EL (cell line): Measurements from ENCODE around the gene TMEM237.
"Not testable (repeated sequence)": the region's sequence is repeated elsewhere in the genome, so short reads cannot be mapped to it uniquely, and the experiment has no call there.

Experiments used
- DNase-seq: peaks from one replicate; pipeline ENCODE4 v3.0.0-alpha.2; 2016

The TMEM237 gene, protein sequence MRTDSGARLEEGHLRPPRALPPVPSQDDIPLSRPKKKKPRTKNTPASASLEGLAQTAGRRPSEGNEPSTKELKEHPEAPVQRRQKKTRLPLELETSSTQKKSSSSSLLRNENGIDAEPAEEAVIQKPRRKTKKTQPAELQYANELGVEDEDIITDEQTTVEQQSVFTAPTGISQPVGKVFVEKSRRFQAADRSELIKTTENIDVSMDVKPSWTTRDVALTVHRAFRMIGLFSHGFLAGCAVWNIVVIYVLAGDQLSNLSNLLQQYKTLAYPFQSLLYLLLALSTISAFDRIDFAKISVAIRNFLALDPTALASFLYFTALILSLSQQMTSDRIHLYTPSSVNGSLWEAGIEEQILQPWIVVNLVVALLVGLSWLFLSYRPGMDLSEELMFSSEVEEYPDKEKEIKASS

GRCh38 chr2:201643216-201643890 is at the start of gene TMEM237:
TSS of gene TMEM237 (minus strand) at chr2:201643503. CDS start at chr2:201643400, 103 bp downstream.
- DNase-seq = peak; percentile 54

DNA sequence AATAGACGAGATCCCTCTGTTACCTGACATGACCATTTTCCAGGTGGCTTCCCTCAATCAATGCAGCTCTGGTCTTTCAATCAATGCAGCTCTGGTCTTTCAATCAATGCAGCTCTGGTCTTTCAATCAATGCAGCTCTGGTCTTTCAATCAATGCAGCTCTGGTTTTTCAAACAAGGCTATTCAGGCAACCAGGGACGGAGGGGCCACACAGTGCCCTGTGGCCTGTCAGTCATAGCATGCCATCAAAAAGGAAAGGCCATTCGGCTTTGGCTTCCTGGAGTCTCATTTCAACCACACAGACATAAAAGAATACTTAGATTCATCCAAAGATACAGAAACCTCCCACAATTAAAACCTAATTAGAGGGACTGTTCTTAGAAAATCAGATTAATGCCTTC is 41.9 kb upstream of the TMEM237 start:
- no peak for DNase-seq

DNA sequence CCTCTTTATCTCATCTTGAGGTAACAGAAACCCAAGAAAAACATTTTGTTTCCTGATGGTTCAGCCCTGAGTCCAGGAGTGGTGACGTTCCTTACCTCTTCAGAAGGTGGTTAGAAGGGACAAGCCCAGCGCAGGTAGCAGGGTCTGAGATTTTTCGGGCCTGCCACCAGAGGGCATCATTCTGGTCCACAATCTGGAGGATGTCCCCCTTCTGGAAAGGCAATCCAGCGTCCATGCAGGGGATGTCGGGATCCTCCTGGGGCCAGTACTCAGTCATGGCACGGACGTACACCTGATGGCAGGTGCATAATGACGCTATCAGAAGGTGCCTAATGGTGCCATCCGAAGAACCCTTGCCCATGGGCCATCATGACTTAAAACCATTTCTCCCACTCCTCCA is 37.4 kb upstream of the TMEM237 start:
- DNase-seq = peak; percentile 22

- no peak for DNase-seq
These were observed 35.1 kb upstream of the TMEM237 start for GRCh38 chr2:201678401-201678800.

DNA sequence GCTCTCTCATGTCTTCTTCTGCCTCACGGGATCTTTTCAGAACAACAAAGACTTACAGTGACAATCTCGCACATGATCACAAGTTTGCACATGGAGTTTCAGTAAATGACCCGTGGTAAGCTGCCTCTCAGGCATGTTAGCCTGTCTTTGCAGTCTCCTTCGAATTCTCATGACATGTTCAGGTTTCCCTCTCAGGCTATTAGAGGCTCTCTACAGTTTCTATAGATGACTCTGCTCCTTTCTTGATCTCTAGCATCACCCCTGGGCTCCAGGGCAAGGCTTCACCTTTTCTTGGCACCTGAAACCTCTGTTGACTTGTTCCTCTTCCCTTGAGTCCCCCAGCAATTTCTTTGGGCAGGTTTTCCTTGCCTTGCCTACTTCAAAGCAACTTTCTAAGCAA is 32.2 kb upstream of the TMEM237 start:
- no peak for DNase-seq

DNA sequence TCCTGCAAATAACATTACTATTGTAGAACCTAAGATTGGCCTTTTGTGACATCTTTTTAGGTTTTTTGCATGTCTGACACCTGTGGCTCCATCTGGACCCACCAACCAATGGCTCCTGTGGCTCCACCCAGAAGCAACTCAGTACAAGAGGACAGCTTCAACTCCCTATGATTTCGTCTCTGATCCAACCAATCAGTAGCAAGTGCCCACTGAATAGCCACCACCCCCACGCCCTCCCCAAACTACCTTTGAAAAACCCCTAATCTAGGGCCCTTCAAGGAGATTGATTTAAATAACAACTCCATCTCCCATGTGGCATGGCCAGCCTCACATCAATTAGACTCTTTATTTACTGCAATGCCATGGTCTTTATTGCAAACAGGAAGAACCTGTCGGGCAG is 31.5 kb upstream of the TMEM237 start:
- DNase-seq = no peak

DNA sequence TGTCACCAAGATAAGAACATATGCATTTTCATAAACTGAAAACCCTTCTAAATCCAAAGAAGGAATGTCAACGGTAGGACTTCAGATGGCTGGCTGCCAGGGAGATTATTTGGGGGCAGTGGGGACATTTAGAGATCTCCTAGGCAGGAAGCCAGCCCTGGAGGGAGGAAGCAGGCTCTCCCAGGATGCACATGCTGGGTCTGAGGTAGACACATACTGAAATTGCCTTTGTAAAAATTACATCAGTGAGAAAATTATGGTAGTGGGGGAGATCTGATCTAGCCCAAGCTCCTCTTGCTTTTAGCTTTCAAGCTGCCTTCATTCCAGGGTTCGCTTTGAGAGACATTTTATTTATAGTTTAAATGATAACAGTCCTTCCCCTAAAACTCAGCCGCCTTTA is 31.0 kb upstream of the TMEM237 start:
- no peak for DNase-seq

GRCh38 chr2:201673546-201673945 is 30.2 kb upstream of the TMEM237 start:
- DNase-seq = no peak

DNA sequence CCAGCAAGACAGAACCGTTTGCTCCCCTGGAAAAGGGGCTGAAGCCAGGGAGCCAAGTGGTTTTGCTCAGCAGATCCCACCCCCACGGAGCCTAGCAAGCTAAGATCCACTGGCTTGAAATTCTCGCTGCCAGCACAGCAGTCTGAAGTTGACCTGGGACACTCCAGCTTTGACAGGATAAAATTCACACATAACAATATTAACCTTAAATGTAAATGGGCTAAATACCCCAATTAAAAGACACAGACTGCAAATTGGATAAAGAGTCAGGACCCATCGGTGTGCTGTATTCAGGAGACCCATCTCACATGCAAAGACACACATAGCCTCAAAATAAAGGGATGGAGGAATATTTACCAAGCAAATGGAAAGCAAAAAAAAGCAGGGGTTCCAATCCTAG is 27.9 kb upstream of the TMEM237 start:
- not testable (repeated sequence) for DNase-seq

DNA sequence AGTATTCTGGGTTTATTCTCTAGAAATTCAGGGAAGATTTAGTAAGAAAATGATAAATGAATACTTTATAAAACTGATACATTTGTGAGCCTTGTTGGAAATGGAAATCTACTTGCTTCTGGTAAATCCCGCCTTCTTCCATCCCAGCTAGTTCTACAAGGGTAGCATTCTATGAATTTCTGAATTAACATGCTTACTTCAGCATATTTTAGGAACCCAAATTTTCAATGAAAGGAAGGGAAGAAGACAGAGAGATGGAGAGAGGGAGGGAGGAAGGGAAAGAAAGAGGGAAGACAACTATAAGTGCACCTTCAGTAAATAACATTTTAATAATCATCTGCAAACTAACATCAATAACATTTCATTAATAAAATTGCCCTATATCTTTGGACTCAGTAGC is 26.6 kb upstream of the TMEM237 start:
- DNase-seq = no peak

DNA sequence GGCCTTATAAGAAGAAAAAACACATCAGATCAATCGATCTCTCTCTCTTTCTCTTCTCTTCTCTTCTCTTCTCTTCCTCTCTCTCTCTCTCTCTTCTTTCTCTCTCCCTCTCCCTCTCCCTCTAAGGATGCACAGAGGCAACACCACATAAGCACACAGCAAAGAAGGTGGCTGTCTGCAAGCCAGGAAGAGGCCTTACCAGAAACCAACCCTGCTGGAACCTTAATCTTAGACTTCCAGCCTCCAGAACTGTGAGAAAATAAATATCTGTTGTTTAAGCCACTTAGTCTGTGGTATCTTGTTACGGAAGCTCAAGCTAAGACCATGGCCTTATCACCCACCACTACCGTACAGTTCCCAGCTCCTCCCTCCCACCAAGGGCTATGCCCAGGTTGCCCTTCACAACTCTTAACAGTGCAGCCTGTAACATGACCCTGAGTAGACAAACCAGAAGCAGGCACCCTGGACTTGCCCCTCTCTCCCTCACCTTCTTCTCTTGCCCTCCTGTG is 25.2 kb upstream of the TMEM237 start:
- no peak for DNase-seq

- no peak for DNase-seq
These were observed 21.0 kb upstream of the TMEM237 start for GRCh38 chr2:201664334-201664733.

- no peak for DNase-seq
These were observed 18.1 kb upstream of the TMEM237 start for GRCh38 chr2:201661366-201661765.

GRCh38 chr2:201660293-201660895 is 17.1 kb upstream of the TMEM237 start:
- no peak for DNase-seq

- no peak for DNase-seq
These were observed 13.4 kb upstream of the TMEM237 start for GRCh38 chr2:201656740-201657139.

DNA sequence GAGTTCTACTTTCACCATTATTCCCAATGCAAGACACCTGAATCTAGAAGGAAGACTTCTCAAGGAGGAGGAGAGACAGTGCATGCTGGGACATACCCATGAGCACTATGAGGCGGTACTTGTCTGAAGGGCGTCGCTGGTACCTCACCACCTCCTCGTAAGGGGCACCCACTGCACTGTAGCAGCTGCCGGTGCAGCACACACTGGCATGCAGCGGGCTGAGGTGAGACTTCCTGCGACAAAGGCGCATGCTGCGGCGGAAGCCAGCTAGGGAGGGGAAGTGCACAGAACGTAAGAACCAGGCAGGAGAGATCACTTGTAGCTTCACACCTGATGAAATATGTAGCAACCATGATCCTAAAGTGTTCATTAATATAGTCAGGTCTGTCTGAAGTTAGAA is 12.8 kb upstream of the TMEM237 start:
- DNase-seq = no peak

DNA sequence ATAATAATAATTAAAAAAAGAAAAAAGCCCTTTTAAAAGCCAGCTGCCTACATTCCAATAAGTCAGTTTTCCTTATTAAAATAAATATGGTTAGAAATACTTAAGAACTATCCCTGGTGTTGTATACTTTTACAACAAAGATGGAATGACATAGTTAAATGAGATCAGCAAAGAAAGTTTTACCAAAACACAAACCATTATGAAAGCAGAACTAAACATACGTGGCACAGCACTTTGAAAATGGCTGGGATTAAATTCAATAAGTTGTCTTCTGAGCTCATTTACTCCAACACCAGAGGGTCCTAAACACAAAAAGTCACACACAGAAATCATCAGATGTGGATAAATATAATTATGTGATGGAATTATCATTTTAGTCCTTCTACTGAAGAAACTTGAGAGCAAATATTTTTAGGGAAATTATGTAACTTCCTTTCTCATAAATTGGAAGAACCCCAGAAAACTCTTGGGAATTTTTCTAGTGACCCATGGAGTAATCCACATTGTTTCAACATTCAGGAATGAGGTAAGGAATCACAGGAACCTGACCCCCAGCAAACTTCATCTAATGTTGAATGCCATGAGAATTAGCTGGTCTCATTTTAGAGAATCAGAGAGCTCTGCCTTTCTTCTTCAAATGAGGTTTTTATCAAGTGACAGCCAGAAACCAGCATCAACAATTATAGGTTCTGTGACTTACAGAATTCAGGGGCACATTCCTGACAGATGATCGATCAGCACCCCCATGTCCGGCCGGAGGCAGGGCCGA is 11.5 kb upstream of the TMEM237 start:
- peak; percentile 95 for DNase-seq

DNA sequence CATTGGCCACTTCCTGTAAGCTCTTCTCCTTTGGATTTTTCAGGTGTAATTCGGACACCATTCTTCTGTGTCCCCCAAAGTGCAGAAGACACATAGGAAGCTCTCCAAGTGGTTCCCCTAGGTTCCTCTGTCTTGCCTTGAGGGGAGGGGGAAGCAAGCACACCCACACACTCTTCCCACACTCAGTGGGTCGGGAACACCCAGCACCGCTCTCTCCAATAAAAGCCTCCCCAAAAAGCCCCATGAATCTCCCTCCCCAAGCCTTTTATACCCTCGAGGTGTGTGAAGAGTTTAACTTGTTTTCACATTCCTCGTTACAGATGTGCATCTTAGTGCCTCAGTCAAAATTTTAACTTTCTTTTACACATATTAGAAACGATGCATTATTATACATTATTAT is 9.9 kb upstream of the TMEM237 start:
- no peak for DNase-seq

GRCh38 chr2:201649442-201649841 is 6.1 kb upstream of the TMEM237 start:
- DNase-seq = no peak

DNA sequence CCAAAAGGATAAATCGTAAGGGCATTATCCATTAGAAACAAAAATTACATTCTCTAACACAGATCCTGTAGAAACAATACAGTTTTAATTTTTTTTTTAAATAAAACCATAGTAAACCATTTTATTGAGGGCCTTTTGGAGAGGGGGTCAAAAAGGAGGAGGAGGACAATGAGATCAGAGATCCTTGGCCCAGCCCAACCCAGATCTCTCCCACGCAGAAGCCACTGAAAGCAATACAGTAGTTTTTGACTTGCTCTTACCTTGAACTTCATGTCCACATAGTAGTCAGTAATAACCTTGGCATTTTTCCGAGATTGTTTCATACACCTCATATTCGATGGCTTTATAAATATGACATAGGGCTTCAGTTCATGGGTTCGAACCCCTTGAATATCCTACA is 4.1 kb upstream of the TMEM237 start:
- DNase-seq = no peak

- no peak for DNase-seq
These were observed 698 bp upstream of the TMEM237 start for GRCh38 chr2:201644001-201644400.

- DNase-seq = peak; percentile 81
These were observed 606 bp downstream of the TMEM237 start for GRCh38 chr2:201642579-201643215.
